DOHH2 (cell line): ENCODE results near the gene FXYD6.

Experiments
- H3F3A ChIP-seq: fragments of 200-600 bp; sonication (generic), shearing (Covaris generic); 2 replicates; pipeline ENCODE4 v1.6.0; 2016; ENCODE audit warnings: antibody characterized with exemption, mild to moderate bottlenecking; ENCODE audit not compliant: control insufficient read depth, insufficient read depth
- H3K27ac ChIP-seq: fragments of 200-600 bp; sonication (generic); 2 replicates; pipeline ENCODE4 v1.5.1; 2014; ENCODE audit warnings: low read depth, mild to moderate bottlenecking, low read length, moderate library complexity
- H3K27me3 ChIP-seq: fragments of 200-600 bp; sonication (generic); 2 replicates; pipeline ENCODE4 v1.6.1; 2014; ENCODE audit warnings: mild to moderate bottlenecking, low read length, mixed read lengths; ENCODE audit not compliant: control insufficient read depth
- H3K36me3 ChIP-seq: fragments of 200-600 bp; sonication (generic); 2 replicates; pipeline ENCODE4 v1.6.1; 2014; ENCODE audit warnings: mild to moderate bottlenecking, low read length, moderate library complexity, mixed read lengths; ENCODE audit not compliant: control insufficient read depth
- H3K4me1 ChIP-seq: fragments of 200-600 bp; sonication (generic); 2 replicates; pipeline ENCODE4 v1.6.1; 2014; ENCODE audit warnings: mild to moderate bottlenecking, low read length, mixed read lengths; ENCODE audit not compliant: control insufficient read depth
- H3K4me2 ChIP-seq: fragments of 200-600 bp; sonication (generic); 2 replicates; pipeline ENCODE4 v1.6.0; 2014; ENCODE audit warnings: mild to moderate bottlenecking, low read length, moderate library complexity
- H3K4me3 ChIP-seq: fragments of 200-600 bp; sonication (generic); 2 replicates; pipeline ENCODE4 v1.5.1; 2014; ENCODE audit warnings: mild to moderate bottlenecking, low read length, mixed read lengths
- H3K79me2 ChIP-seq: fragments of 200-600 bp; sonication (generic); 2 replicates; pipeline ENCODE4 v1.6.1; 2014; ENCODE audit warnings: mild to moderate bottlenecking, low read length, mixed read lengths; ENCODE audit not compliant: control insufficient read depth
- H3K9me2 ChIP-seq: fragments of 200-600 bp; sonication (generic); replicated peaks from 2 replicates; pipeline ENCODE4 v1.6.1; 2014; ENCODE audit warnings: mild to moderate bottlenecking, low read length, mixed read lengths; ENCODE audit not compliant: control insufficient read depth
- H3K9me3 ChIP-seq: fragments of 200-600 bp; sonication (generic); 2 replicates; pipeline ENCODE4 v1.6.1; 2014; ENCODE audit warnings: antibody characterized with exemption, low read length, mixed read lengths; ENCODE audit not compliant: control insufficient read depth, insufficient read depth
- H4K20me1 ChIP-seq: fragments of 200-600 bp; sonication (generic); 2 replicates; pipeline ENCODE4 v1.6.0; 2014; ENCODE audit warnings: low read depth, mild to moderate bottlenecking, antibody characterized with exemption, low read length, moderate library complexity; ENCODE audit not compliant: control insufficient read depth, insufficient read depth
- CTCF ChIP-seq: fragments of 200-600 bp; sonication (generic); IDR thresholded peaks from one replicate; pipeline ENCODE4 v1.5.1; 2014; ENCODE audit warnings: antibody characterized with exemption, mild to moderate bottlenecking, low read depth, low read length; ENCODE audit not compliant: poor library complexity, severe bottlenecking
- EZH2phosphoT487 ChIP-seq: fragments of 200-600 bp; sonication (generic); IDR thresholded peaks from 2 replicates; pipeline ENCODE4 v1.6.1; 2017; ENCODE audit warnings: borderline replicate concordance, mild to moderate bottlenecking, antibody characterized with exemption, low read length, moderate library complexity, mixed read lengths

The FXYD6 gene

DNA sequence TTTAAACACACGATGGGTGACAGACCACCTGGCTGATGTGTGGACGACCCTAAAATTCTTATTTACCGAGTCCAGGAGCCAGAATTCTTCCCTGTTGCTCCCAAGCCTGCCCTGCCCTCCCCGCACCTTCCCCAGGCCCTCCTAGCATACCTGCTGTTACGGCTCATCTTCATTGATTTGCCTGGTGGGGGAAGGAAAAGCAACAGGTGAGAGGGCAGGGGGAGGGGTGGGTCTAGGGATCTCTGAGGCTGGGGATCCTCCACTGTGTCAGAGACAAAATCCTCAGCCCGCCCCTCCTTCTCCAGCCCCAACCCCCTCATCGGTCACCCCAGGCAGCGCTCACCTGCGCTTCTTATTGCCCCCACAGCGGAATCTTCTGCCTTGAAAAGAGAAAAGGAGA is 55.9 kb downstream of the FXYD6 start:
- Histone ChIP-seq H3K79me2 (no peaks in the 10 kb centered on the region), H3K27ac (no peak overlapping the region), H3K9me2 (no peaks in the 10 kb centered on the region), H3K27me3 (peaks cover 8% of the 10 kb centered on the region), H3K4me1 (peaks cover 24% of the 10 kb centered on the region), H4K20me1 (no peaks in the 10 kb centered on the region), H3F3A (no peaks in the 10 kb centered on the region), H3K36me3 (no peaks in the 10 kb centered on the region), H3K9me3 (no peaks in the 10 kb centered on the region), H3K4me2 (no peak overlapping the region), H3K4me3 (no peak overlapping the region)
- TF ChIP-seq EZH2phosphoT487 = no peak
- TF ChIP-seq CTCF = no peak

DNA sequence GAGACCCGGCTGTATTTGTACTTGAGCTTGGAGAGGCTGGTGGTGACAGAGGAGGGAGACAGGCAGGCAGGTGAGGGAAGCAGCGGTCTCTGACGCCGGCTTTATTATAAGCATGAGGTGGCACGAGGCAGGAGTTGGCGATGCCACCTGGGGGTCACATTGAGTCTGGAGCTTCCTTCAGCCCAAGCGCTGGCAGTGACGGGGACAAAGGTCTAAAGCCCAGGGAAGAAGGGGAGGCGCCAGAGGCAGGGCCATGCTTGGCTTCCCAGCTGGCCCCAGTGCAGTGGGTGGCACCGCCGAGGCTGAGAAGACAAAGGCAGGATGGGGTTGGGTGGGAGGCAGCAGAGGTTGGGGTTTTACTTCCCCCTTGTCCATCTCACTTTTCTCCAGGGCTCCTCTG is 56.4 kb downstream of the FXYD6 start:
- Histone ChIP-seq H3K9me2 (no peaks in the 10 kb centered on the region), H3K36me3 (no peaks in the 10 kb centered on the region), H4K20me1 (no peaks in the 10 kb centered on the region), H3K79me2 (no peaks in the 10 kb centered on the region), H3K27me3 (peaks cover 7% of the 10 kb centered on the region), H3F3A (no peaks in the 10 kb centered on the region), H3K27ac (no peak overlapping the region), H3K4me2 (no peak overlapping the region), H3K4me3 (no peak overlapping the region), H3K9me3 (no peaks in the 10 kb centered on the region), H3K4me1 (peaks cover 28% of the 10 kb centered on the region)
- TF ChIP-seq CTCF = no peak
- no peak for TF ChIP-seq EZH2phosphoT487

DNA sequence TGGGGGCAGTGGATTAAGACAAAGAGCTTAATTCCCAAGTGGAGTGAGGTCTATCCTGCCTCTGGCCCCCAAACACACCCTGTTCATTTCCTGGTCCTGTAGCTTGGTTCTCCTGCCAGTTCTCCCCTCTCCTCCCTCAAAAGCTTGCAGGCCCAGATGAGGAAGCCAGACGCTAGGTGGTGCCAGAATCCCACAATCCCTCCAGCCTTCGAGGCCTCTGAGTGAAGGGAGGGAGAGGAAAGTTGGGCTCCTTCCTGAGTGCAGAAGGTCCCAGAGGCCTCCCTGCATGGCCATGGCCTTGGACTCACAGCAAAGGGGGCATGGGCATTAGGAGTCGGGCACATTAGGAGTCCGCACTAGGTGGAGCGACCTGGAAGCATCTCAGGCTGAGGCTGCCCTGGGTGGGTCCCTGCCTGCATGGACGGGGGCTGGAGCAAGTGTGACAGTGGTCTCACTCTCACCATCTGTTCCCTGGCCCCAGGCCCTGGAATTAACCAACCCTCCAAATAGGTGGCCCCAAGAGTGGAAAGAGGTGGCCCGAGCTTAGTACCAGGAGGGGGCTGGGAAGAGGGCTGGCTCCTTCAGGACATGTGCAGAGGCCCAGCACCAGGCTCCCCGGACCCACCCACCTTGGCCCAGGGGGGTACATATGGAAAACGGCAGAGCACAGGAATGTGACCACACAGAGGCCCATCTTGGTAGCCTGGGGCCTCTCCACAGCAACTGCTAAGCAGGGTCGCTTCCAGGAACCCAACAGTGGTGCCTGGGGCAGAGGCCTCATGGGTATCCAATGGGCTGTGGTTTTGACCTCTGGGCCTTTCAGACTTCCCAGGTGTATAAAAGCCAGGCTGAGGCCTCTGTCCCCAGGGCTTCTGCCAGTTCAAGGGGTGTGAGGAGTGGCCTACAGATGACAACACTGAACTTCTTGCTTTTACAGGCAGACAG is 57.1 kb downstream of the FXYD6 start:
- Histone ChIP-seq H3K4me1 (peaks cover 35% of the 10 kb centered on the region), H3K79me2 (no peaks in the 10 kb centered on the region), H3K36me3 (no peaks in the 10 kb centered on the region), H3K4me2 (no peak overlapping the region), H4K20me1 (no peaks in the 10 kb centered on the region), H3K27ac (no peak overlapping the region), H3K4me3 (no peak overlapping the region), H3K9me3 (no peaks in the 10 kb centered on the region), H3K27me3 (peaks cover 4% of the 10 kb centered on the region), H3K9me2 (no peaks in the 10 kb centered on the region), H3F3A (no peaks in the 10 kb centered on the region)
- peak; percentile 60 for TF ChIP-seq CTCF
- no peak for TF ChIP-seq EZH2phosphoT487
